ENCODE results near the gene PSD2.

Gene PSD2

DNA sequence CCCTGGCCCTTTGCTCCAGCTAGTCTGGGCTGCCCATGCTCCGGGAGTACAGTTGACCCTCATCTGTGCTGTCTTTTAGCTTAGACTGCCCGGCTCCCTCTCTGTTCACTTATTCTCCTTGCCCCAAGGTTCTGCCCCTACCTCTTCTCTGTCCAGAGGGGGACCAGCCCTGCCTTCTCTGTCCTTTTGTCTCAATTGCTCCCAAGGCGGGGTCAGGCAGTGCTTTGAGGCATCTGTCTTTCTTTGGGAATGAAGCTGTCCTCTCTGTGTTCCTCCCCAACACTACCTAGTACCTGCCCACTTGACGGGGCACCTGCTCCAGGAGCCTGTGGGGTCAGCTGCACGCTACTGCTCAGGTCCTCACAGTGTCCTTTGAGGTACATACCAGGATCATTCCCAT, 59.3 kb downstream of the PSD2 start:
- TF ChIP-seq SUZ12 (IDR thresholded peaks at IDR 0.05; ENCODE audit: extremely low read depth, insufficient read depth, insufficient read length): no peak
- no peak for TF ChIP-seq ZNF274 (IDR thresholded peaks at IDR 0.05; ENCODE audit: low read depth, low read length)
- no peak for TF ChIP-seq YY1 (IDR thresholded peaks at IDR 0.05; ENCODE audit: insufficient read depth, insufficient read length)
- Histone ChIP-seq H3K27me3 (ENCODE audit: insufficient read depth, insufficient read length) (peaks cover 4% of the 10 kb centered on the region), H3K36me3 (ENCODE audit: insufficient read depth, insufficient read length, low read length) (no peaks in the 10 kb centered on the region), H3K4me1 (ENCODE audit: insufficient read depth, insufficient read length) (no peaks in the 10 kb centered on the region), H3K4me3 (ENCODE audit: insufficient read length, low read depth) (no peak overlapping the region), H3K9me3 (ENCODE audit: insufficient read depth, low read length) (no peaks in the 10 kb centered on the region), H3K9ac (ENCODE audit: insufficient read length, low read depth) (no peak overlapping the region)
- DNase-seq (ENCODE audit: low read depth, low spot score): no peak

- Histone ChIP-seq H3K4me3 (ENCODE audit: insufficient read length, low read depth) (no peak overlapping the region), H3K36me3 (ENCODE audit: insufficient read depth, insufficient read length, low read length) (no peaks in the 10 kb centered on the region), H3K9me3 (ENCODE audit: insufficient read depth, low read length) (no peaks in the 10 kb centered on the region), H3K9ac (ENCODE audit: insufficient read length, low read depth) (no peak overlapping the region), H3K27me3 (ENCODE audit: insufficient read depth, insufficient read length) (peaks cover 4% of the 10 kb centered on the region), H3K4me1 (ENCODE audit: insufficient read depth, insufficient read length) (no peaks in the 10 kb centered on the region)
- DNase-seq (ENCODE audit: low read depth, low spot score): no peak
- TF ChIP-seq ZNF274 (IDR thresholded peaks at IDR 0.05; ENCODE audit: low read depth, low read length): no peak
- no peak for TF ChIP-seq YY1 (IDR thresholded peaks at IDR 0.05; ENCODE audit: insufficient read depth, insufficient read length)
- TF ChIP-seq SUZ12 (IDR thresholded peaks at IDR 0.05; ENCODE audit: extremely low read depth, insufficient read depth, insufficient read length): no peak
Measured at GRCh38 chr5:139855451-139855850, 59.8 kb downstream of the PSD2 start.

DNA sequence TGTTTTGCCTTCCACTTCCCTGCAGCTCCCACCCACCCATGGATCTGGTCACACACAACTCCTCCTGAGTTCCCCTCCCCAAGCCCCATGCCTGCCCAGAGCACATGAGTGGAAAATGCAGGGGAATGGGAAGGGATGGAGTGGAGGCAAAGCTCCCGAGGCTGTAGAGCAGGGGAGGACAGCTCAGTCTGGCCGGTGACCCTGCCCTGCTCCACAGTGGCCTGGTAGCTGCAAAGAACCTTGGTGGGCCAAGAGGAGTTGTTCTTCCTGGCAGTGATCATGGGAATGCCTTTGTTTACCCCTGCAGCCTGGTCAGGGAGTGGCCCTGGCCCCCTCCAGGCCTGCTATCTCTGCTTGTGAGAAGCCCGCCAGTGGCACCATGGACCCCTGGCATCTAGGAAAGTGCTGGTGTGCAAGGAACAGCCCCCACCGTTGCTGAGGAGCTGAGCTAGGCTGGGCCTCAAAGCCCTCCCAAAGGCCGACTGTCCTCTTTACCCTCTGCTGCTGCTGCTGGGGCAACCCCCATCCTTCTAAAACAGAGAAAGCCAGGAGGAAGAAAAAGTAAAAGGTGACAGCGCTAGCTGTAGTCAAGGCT, 60.4 kb downstream of the PSD2 start:
- Histone ChIP-seq H3K27me3 (ENCODE audit: insufficient read depth, insufficient read length) (peaks cover 4% of the 10 kb centered on the region), H3K4me1 (ENCODE audit: insufficient read depth, insufficient read length) (no peaks in the 10 kb centered on the region), H3K9ac (ENCODE audit: insufficient read length, low read depth) (no peak overlapping the region), H3K36me3 (ENCODE audit: insufficient read depth, insufficient read length, low read length) (no peaks in the 10 kb centered on the region), H3K9me3 (ENCODE audit: insufficient read depth, low read length) (no peaks in the 10 kb centered on the region), H3K4me3 (ENCODE audit: insufficient read length, low read depth) (no peak overlapping the region)
- TF ChIP-seq YY1 (IDR thresholded peaks at IDR 0.05; ENCODE audit: insufficient read depth, insufficient read length): no peak
- TF ChIP-seq ZNF274 (IDR thresholded peaks at IDR 0.05; ENCODE audit: low read depth, low read length): no peak
- TF ChIP-seq SUZ12 (IDR thresholded peaks at IDR 0.05; ENCODE audit: extremely low read depth, insufficient read depth, insufficient read length): no peak
- no peak for DNase-seq (ENCODE audit: low read depth, low spot score)

DNA sequence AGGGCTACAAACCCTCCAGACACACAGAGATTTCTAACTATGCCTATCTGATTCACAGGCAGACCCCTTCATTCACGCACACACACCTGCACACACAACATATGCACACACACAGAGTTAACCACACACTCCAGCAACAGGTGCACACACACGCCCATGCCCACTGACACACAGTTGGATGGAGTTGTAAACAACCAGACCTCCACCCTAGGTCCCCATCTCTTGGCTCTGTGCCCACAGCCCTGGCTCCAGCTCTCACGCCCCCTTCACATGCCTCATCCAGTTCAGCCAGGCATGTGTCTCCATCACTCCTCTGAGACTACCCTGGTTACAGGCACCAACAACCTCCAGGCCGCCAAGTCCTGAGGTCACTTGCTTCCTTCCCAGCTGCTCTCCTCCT, 61.1 kb downstream of the PSD2 start:
- Histone ChIP-seq H3K27me3 (ENCODE audit: insufficient read depth, insufficient read length) (peaks cover 4% of the 10 kb centered on the region), H3K36me3 (ENCODE audit: insufficient read depth, insufficient read length, low read length) (no peaks in the 10 kb centered on the region), H3K9me3 (ENCODE audit: insufficient read depth, low read length) (no peaks in the 10 kb centered on the region), H3K9ac (ENCODE audit: insufficient read length, low read depth) (no peak overlapping the region), H3K4me1 (ENCODE audit: insufficient read depth, insufficient read length) (no peaks in the 10 kb centered on the region), H3K4me3 (ENCODE audit: insufficient read length, low read depth) (no peak overlapping the region)
- TF ChIP-seq ZNF274 (IDR thresholded peaks at IDR 0.05; ENCODE audit: low read depth, low read length) (no peak), YY1 (IDR thresholded peaks at IDR 0.05; ENCODE audit: insufficient read depth, insufficient read length) (no peak), SUZ12 (IDR thresholded peaks at IDR 0.05; ENCODE audit: extremely low read depth, insufficient read depth, insufficient read length) (no peak)
- no peak for DNase-seq (ENCODE audit: low read depth, low spot score)

- peaks cover 4% of the 10 kb centered on the region for H3K27me3 ChIP-seq (ENCODE audit: insufficient read depth, insufficient read length)
- DNase-seq (ENCODE audit: low read depth, low spot score): no peak
Measured at GRCh38 chr5:139859013-139859412, 63.4 kb downstream of the PSD2 start.

GRCh38 chr5:139861021-139861888, 65.6 kb downstream of the PSD2 start:
- no peak for DNase-seq (ENCODE audit: low read depth, low spot score)
- Histone ChIP-seq H3K9me3 (ENCODE audit: insufficient read depth, low read length) (no peaks in the 10 kb centered on the region), H3K27me3 (ENCODE audit: insufficient read depth, insufficient read length) (peaks cover 4% of the 10 kb centered on the region), H3K4me1 (ENCODE audit: insufficient read depth, insufficient read length) (peaks cover 5% of the 10 kb centered on the region), H3K9ac (ENCODE audit: insufficient read length, low read depth) (no peak overlapping the region), H3K4me3 (ENCODE audit: insufficient read length, low read depth) (no peak overlapping the region), H3K36me3 (ENCODE audit: insufficient read depth, insufficient read length, low read length) (no peaks in the 10 kb centered on the region)
- TF ChIP-seq YY1 (IDR thresholded peaks at IDR 0.05; ENCODE audit: insufficient read depth, insufficient read length): no peak
- TF ChIP-seq SUZ12 (IDR thresholded peaks at IDR 0.05; ENCODE audit: extremely low read depth, insufficient read depth, insufficient read length): no peak
- TF ChIP-seq ZNF274 (IDR thresholded peaks at IDR 0.05; ENCODE audit: low read depth, low read length): no peak

More at GRCh38 chr5:139859013-139859412, 63.4 kb downstream of the PSD2 start:
- no peak overlapping the region for H3K4me3 ChIP-seq (ENCODE audit: insufficient read length, low read depth)
- no peaks in the 10 kb centered on the region for H3K36me3 ChIP-seq (ENCODE audit: insufficient read depth, insufficient read length, low read length)
- TF ChIP-seq SUZ12 (IDR thresholded peaks at IDR 0.05; ENCODE audit: extremely low read depth, insufficient read depth, insufficient read length): no peak
- no peak for TF ChIP-seq YY1 (IDR thresholded peaks at IDR 0.05; ENCODE audit: insufficient read depth, insufficient read length)
- no peak for TF ChIP-seq ZNF274 (IDR thresholded peaks at IDR 0.05; ENCODE audit: low read depth, low read length)
- no peak overlapping the region for H3K9ac ChIP-seq (ENCODE audit: insufficient read length, low read depth)
- H3K4me1 ChIP-seq (ENCODE audit: insufficient read depth, insufficient read length): peaks cover 5% of the 10 kb centered on the region
- H3K9me3 ChIP-seq (ENCODE audit: insufficient read depth, low read length): no peaks in the 10 kb centered on the region

- no peaks in the 10 kb centered on the region for H3K36me3 ChIP-seq (ENCODE audit: insufficient read depth, insufficient read length, low read length)
- peaks cover 2% of the 10 kb centered on the region for H3K27me3 ChIP-seq (ENCODE audit: insufficient read depth, insufficient read length)
- H3K4me1 ChIP-seq (ENCODE audit: insufficient read depth, insufficient read length): peaks cover 5% of the 10 kb centered on the region
- H3K9ac ChIP-seq (ENCODE audit: insufficient read length, low read depth): no peak overlapping the region
- no peak overlapping the region for H3K4me3 ChIP-seq (ENCODE audit: insufficient read length, low read depth)
- H3K9me3 ChIP-seq (ENCODE audit: insufficient read depth, low read length): no peaks in the 10 kb centered on the region
- no peak for TF ChIP-seq YY1 (IDR thresholded peaks at IDR 0.05; ENCODE audit: insufficient read depth, insufficient read length)
- no peak for TF ChIP-seq ZNF274 (IDR thresholded peaks at IDR 0.05; ENCODE audit: low read depth, low read length)
- TF ChIP-seq SUZ12 (IDR thresholded peaks at IDR 0.05; ENCODE audit: extremely low read depth, insufficient read depth, insufficient read length): no peak
- no peak for DNase-seq (ENCODE audit: low read depth, low spot score)
Measured at GRCh38 chr5:139861889-139862207, 66.2 kb downstream of the PSD2 start.

Data from NT2/D1 (cell line).